ENCODE results near the gene MTUS2. TPM values are rescaled to one million over a fixed set of nuclear protein-coding genes. Genes with fewer than 3 reads are reported as not detected.

The MTUS2 gene
- total and polyA plus RNA-seq, 2 donors (not counting 3 experiments of a cell fraction or from before 2014, with no cell fraction given), result not detected

- CTCF ChIA-PET, result no interaction called here
- Histone ChIP-seq H3K4me1 (ENCODE audit: control insufficient read depth, extremely low read depth, insufficient read depth, low read length) (no peaks in the 10 kb centered on the region), H3K4me3 (replicated peaks in 1 of 3; ENCODE audit: insufficient read depth in 1 of 3, low read depth in 1 of 3, low read length in 3 of 3) (no peak overlapping the region), H4K20me1 (replicated peaks; ENCODE audit: control insufficient read depth, extremely low read depth, insufficient read depth, low read length) (no peaks in the 10 kb centered on the region), H3K79me2 (ENCODE audit: control insufficient read depth, insufficient read depth, low read length) (no peaks in the 10 kb centered on the region), H2AFZ (ENCODE audit: low read depth, low read length) (no peak overlapping the region), H3K27ac (ENCODE audit: insufficient read depth, low read depth, low read length) (no peak overlapping the region), H3K9ac (replicated peaks; ENCODE audit: extremely low read depth, insufficient read depth, low read length) (no peak overlapping the region), H3K27me3 (ENCODE audit: control insufficient read depth in 2 of 2, insufficient read depth in 2 of 2, low read length in 2 of 2) (no peaks in the 10 kb centered on the region), H3K4me2 (ENCODE audit: insufficient read depth, low read length) (no peak overlapping the region), H3K9me1 (replicated peaks; ENCODE audit: control insufficient read depth, extremely low read depth, insufficient read depth, low read length) (no peaks in the 10 kb centered on the region), H3K9me3 (replicated peaks; ENCODE audit: control insufficient read depth, insufficient read depth, low read length) (peaks cover 2% of the 10 kb centered on the region), H3K36me3 (ENCODE audit: control insufficient read depth in 2 of 2, extremely low read depth in 1 of 2, insufficient read depth in 2 of 2, low read length in 2 of 2) (no peaks in the 10 kb centered on the region)
- no TSS peak for BruUV-seq (replicated peaks)
- DNase-seq (ENCODE audit: low read depth, low spot score), result no peak
- TF ChIP-seq CTCF (IDR thresholded peaks at IDR 0.05; ENCODE audit: extremely low read depth in 1 of 2, insufficient read depth in 1 of 2, low read depth in 1 of 2, low read length in 2 of 2) (no peak), GATA2 (IDR thresholded peaks at IDR 0.05; ENCODE audit: insufficient read depth, insufficient read length, low read depth, low read length) (no peak), MYC (IDR thresholded peaks at IDR 0.05; ENCODE audit: low read depth, low read length) (no peak), POLR2AphosphoS5 (IDR thresholded peaks at IDR 0.05; ENCODE audit: insufficient read depth, low read depth, low read length) (no peak), JUN (IDR thresholded peaks at IDR 0.05; ENCODE audit: borderline replicate concordance, insufficient read depth, insufficient read length, low read depth) (no peak), EZH2 (IDR thresholded peaks at IDR 0.05; ENCODE audit: borderline replicate concordance, low read depth, low read length, severe bottlenecking) (no peak), MAX (IDR thresholded peaks at IDR 0.05; ENCODE audit: insufficient read depth, insufficient read length) (no peak), POLR2A (IDR thresholded peaks at IDR 0.05; ENCODE audit: low read depth, low read length) (no peak), FOS (IDR thresholded peaks at IDR 0.05; ENCODE audit: borderline replicate concordance, insufficient read depth, low read length) (no peak)
- dilution Hi-C loops (cut with MboI; ENCODE audit: extremely low pct_ligation_motif_present, low sequenced_read_pairs), result no loop called here
- no peak for FAIRE-seq
- POLR2A ChIA-PET, result interaction anchor here (0.6 kb wide), 1 partner anchor 18 kb away, joined by 3 read pairs; no protein-coding TSS in a partner anchor
- intact Hi-C loops (cut with micrococcal nuclease), result no loop called here
These were observed 375.3 kb downstream of the MTUS2 start for GRCh38 chr13:29195456-29195855.
